Urinary bladder (tissue), 4 donors: ENCODE data around the gene SIPA1L3. TPM values are rescaled to one million over a fixed set of nuclear protein-coding genes. Genes with fewer than 3 reads are reported as not detected.

Source experiments
- DNase-seq: peaks from one replicate; pipeline ENCODE4 v3.0.0-alpha.2; 2015; ENCODE audit errors: extremely low spot score
- H3K27ac ChIP-seq: one replicate; pipeline ENCODE4 v1.5.1; 2013; ENCODE audit warnings: low read depth, mild to moderate bottlenecking, moderate library complexity
- H3K36me3 ChIP-seq: one replicate; pipeline ENCODE4 v1.6.1; 2013; ENCODE audit warnings: mild to moderate bottlenecking, moderate library complexity; ENCODE audit not compliant: insufficient read depth
- H3K4me1 ChIP-seq: one replicate; pipeline ENCODE4 v1.6.1; 2013; ENCODE audit warnings: mild to moderate bottlenecking, moderate library complexity; ENCODE audit not compliant: insufficient read depth
- H3K4me3 ChIP-seq: one replicate; pipeline ENCODE4 v1.5.1; 2013; ENCODE audit warnings: low read depth, low read length
- WGBS: extraction: QIAGEN DNeasy Blood & Tissue Kit; methylation state at CpG from one replicate; pipeline ENCODE4 v1.1.7; 2013; 5-methylcytosine and 5-hydroxymethylcytosine counted together
- polyA plus RNA-seq: library from polyadenylated mRNA; stranded (reverse); fragments of 200-250 nt; gene quantifications from one replicate; pipeline ENCODE4 v1.2.3, GENCODE V29; 2013
- total RNA-seq: library from RNA; depleted of rRNA; stranded (reverse); fragments of >200 nt; gene quantifications from one replicate; pipeline ENCODE4 v1.2.3, GENCODE V29; 2014
- donor health status: healthy with polysubstance abuse.
- donor health status: healthy.

SIPA1L3 gene
- total and polyA plus RNA-seq, 2 donors, result 6.2 to 11.5 TPM

DNA sequence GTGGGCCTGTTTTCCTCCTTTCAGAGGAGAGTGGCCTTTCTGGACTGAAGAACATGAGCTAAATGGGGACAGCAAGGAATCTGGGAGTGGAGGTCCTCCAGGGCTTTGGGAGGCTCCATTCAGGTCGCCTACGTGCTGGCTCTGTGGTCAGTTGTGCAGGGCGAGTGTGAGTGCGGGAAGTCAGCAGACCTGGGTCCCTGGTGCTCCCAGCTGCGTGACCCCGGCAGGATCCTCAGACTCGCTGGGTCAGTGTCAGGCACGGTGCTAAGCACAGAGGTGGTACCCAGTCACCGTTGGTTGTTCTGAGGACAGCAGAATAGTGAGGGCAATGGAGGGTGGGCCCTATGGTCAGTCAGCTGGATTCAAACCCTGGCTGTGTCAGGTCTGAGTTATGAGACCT, 85.8 kb downstream of the SIPA1L3 start:
- no peaks in the 10 kb centered on the region for H3K36me3 ChIP-seq
- H3K27ac ChIP-seq, result no peak overlapping the region
- 96% methylated on average over 9 of the region's 9 CpGs for WGBS
- no peaks in the 10 kb centered on the region for H3K4me1 ChIP-seq
- no peak overlapping the region for H3K4me3 ChIP-seq
- no peak for DNase-seq

DNA sequence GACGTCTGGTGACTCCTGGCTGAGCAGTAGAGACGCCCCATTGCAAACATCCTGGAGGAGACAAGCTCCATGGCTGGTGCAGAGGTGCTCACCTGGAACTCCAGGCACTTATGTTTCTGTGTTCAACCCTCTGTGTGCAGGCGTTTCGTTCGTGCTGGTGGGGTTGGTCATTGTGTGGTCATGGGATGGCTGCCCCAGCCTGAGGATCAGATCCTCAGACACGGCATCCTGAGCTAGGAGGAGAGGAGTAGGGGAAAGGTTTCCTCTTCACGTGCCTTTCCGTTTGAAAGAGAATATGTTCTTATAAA, 87.8 kb downstream of the SIPA1L3 start:
- no peaks in the 10 kb centered on the region for H3K36me3 ChIP-seq
- DNase-seq, result no peak
- WGBS, result 81% methylated on average over 8 of the region's 8 CpGs
- no peaks in the 10 kb centered on the region for H3K4me1 ChIP-seq
- H3K27ac ChIP-seq, result no peak overlapping the region
- H3K4me3 ChIP-seq, result no peak overlapping the region

DNA sequence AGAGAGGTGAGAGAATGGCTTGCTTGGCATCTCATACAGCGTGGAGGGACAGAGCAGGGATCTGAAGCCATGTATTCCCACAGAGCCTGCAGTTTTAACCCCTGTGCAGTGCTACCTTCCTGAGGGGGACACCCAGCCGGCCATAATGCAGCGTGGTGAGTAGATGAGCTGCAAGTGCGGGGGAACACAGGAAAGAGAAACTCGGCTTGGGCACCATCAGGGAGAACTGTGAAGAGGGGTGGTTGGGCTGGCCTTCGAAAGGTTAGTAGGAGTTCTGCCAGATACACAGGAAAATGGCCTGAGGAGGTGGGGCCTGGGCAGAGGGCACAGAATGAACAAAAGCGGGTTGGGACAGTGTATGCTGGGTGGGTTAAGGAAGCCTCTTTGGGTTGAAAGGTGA, 88.3 kb downstream of the SIPA1L3 start:
- 95% methylated on average over 7 of the region's 7 CpGs for WGBS
- H3K36me3 ChIP-seq, result no peaks in the 10 kb centered on the region
- no peak for DNase-seq
- no peak overlapping the region for H3K27ac ChIP-seq
- H3K4me3 ChIP-seq, result no peak overlapping the region
- no peaks in the 10 kb centered on the region for H3K4me1 ChIP-seq

- Histone ChIP-seq H3K36me3 (no peaks in the 10 kb centered on the region), H3K4me1 (no peaks in the 10 kb centered on the region), H3K4me3 (no peak overlapping the region), H3K27ac (no peak overlapping the region)
- no peak for DNase-seq
- WGBS, result 43% methylated on average over 3 of the region's 3 CpGs
Observed at GRCh38 chr19:37997911-37998344, 90.9 kb downstream of the SIPA1L3 start.

GRCh38 chr19:37998801-37999308, 91.8 kb downstream of the SIPA1L3 start:
- WGBS, result 97% methylated on average over 3 of the region's 3 CpGs
- H3K4me1 ChIP-seq, result no peaks in the 10 kb centered on the region
- no peaks in the 10 kb centered on the region for H3K36me3 ChIP-seq
- no peak for DNase-seq
- H3K4me3 ChIP-seq, result no peak overlapping the region
- H3K27ac ChIP-seq, result no peak overlapping the region

- 56% methylated on average over 20 of the region's 20 CpGs for WGBS
- Histone ChIP-seq H3K4me3 (no peak overlapping the region), H3K4me1 (no peaks in the 10 kb centered on the region), H3K27ac (no peak overlapping the region), H3K36me3 (no peaks in the 10 kb centered on the region)
- DNase-seq, result no peak
Observed at GRCh38 chr19:37999309-38000213, 92.6 kb downstream of the SIPA1L3 start.

- H3K4me3 ChIP-seq, result no peak overlapping the region
- H3K4me1 ChIP-seq, result no peaks in the 10 kb centered on the region
- WGBS, result 85% methylated on average over 5 of the region's 5 CpGs
Observed at GRCh38 chr19:38001158-38001781, 94.3 kb downstream of the SIPA1L3 start.

DNA sequence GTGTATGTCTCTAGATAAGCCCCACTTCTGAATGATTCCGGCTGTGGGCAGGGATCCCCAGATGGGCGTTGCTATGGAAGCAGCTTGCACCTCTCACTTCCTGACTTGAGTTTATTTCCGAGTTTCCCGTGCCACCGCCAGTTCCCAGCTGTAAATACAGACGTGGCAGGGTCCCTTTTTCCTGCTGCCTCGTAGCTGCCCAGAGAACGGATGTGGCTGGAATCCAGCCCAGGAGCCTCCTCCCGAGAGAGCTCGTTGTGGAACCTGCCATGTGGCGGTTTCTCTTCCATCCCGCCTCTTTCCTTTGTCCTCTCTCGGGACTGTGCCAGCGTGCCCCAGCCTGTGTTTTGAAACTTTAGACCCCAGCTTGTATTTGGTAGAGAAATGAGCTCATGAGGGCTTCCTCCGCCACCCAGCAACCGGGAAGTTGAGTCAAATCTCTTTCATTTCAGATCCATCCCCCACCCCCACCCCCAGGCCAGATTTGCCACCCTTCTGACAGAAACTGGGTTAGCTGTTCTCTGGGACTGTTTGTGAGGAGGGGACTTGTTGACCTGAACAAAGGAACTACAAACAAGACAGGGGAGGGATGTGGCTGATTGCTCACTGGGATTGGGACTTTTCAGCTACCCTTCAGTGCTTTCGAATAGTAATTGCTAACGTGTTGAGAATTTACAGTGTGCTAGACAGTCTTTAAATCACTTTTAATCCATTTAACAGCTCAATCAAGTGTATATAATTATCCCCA, 96.6 kb downstream of the SIPA1L3 start:
- peak overlapping the region; percentile 27 for H3K4me3 ChIP-seq
- 3% methylated on average over 18 of the region's 18 CpGs for WGBS
- no peaks in the 10 kb centered on the region for H3K4me1 ChIP-seq
- no peaks in the 10 kb centered on the region for H3K36me3 ChIP-seq
- DNase-seq, result peak; percentile 73
- H3K27ac ChIP-seq, result peak overlapping the region; percentile 81

More at GRCh38 chr19:38001158-38001781, 94.3 kb downstream of the SIPA1L3 start:
- Histone ChIP-seq H3K27ac (no peak overlapping the region), H3K36me3 (no peaks in the 10 kb centered on the region)
- no peak for DNase-seq

- Histone ChIP-seq H3K27ac (peak overlapping the region; percentile 11), H3K4me3 (no peak overlapping the region), H3K36me3 (no peaks in the 10 kb centered on the region), H3K4me1 (no peaks in the 10 kb centered on the region)
- WGBS, result 22% methylated on average over 3 of the region's 3 CpGs
- no peak for DNase-seq
Observed at GRCh38 chr19:38004186-38004520, 97.1 kb downstream of the SIPA1L3 start.

GRCh38 chr19:38004521-38005223, 97.7 kb downstream of the SIPA1L3 start:
- peak; percentile 93 for DNase-seq
- Histone ChIP-seq H3K4me3 (no peak overlapping the region), H3K36me3 (no peaks in the 10 kb centered on the region), H3K27ac (peak overlapping the region; percentile 11), H3K4me1 (no peaks in the 10 kb centered on the region)
- 10% methylated on average over 15 of the region's 15 CpGs for WGBS

DNA sequence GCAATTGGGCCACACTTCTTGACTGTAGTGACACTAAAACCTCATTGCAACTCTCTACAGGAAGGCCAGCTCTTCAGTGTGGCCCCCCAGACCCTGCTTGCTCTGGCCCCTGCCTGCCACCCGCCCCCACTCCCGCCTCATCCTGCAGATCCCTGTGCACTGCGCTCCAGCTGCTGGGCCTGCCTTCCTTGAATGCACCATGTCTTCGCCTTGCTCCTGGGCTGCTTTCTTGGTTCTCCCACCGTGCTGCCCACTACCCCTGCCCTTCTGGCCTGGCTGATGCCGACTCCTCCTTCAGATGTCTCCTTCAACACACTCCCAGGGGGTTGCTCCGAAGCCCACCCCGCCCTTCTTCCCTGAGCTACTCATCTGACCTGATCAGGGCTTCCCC, 98.2 kb downstream of the SIPA1L3 start:
- H3K27ac ChIP-seq, result peak overlapping the region; percentile 42
- DNase-seq, result no peak
- no peak overlapping the region for H3K4me3 ChIP-seq
- no peaks in the 10 kb centered on the region for H3K36me3 ChIP-seq
- WGBS, result 69% methylated on average over 8 of the region's 8 CpGs
- no peaks in the 10 kb centered on the region for H3K4me1 ChIP-seq

DNA sequence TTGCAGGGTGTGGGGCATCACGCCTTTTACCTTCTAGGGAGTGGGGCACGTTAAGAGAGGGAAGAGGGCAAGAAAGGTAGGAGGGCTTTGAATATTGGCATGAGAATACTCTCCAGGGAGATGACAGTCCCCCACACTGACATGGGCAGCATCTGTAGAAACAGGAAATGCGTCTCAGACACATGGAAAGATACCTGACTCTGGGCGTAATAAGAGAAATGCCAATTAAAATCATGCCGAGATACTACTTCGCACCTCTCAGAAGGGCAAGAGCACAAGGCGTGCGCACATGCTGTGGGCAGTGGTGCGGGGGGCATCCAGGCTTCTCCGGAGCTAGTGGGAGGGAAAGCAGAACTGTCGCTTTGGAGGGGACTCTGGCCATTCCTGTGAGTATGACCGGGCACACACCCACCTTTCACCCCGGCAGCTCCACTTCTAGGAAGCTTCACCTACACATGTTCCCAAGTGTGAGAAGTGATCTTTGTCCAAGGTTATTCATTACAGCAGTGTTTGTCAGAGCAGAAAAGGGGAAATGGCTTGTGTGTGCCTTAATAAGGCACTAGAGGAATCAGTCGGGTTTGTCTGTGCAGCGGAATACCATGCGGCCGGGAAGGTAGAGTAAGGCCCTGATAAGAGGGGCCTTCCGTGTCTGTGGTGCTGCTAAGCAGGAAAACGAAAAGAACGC, 99.5 kb downstream of the SIPA1L3 start:
- 91% methylated on average over 20 of the region's 20 CpGs for WGBS
- H3K4me3 ChIP-seq, result no peak overlapping the region
- H3K27ac ChIP-seq, result no peak overlapping the region
- no peak for DNase-seq
- no peaks in the 10 kb centered on the region for H3K4me1 ChIP-seq
- no peaks in the 10 kb centered on the region for H3K36me3 ChIP-seq
